ENCODE measurements around the gene LRRC75A.

Gene LRRC75A

DNA sequence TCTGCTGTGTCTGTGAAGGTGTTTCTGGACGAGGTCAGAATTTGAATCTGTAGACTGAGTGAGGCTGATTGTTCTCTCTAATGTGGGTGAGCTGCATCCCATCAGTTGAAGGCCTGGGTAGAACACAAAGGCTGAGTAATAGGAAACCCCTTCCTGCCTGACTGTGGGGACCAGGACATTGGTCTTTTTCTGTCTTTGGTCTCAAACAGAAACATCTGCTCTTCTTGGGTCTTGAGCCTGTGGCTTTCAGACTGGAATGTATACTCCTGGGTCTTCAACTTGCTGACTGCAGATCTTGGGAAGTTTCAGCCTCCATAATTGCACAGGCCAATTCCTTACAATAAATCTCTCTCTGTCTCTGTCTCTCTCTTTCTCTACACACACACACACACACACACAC is 19.6 kb upstream of the LRRC75A start:
- TF ChIP-seq, protein P1, sequence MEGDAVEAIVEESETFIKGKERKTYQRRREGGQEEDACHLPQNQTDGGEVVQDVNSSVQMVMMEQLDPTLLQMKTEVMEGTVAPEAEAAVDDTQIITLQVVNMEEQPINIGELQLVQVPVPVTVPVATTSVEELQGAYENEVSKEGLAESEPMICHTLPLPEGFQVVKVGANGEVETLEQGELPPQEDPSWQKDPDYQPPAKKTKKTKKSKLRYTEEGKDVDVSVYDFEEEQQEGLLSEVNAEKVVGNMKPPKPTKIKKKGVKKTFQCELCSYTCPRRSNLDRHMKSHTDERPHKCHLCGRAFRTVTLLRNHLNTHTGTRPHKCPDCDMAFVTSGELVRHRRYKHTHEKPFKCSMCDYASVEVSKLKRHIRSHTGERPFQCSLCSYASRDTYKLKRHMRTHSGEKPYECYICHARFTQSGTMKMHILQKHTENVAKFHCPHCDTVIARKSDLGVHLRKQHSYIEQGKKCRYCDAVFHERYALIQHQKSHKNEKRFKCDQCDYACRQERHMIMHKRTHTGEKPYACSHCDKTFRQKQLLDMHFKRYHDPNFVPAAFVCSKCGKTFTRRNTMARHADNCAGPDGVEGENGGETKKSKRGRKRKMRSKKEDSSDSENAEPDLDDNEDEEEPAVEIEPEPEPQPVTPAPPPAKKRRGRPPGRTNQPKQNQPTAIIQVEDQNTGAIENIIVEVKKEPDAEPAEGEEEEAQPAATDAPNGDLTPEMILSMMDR (IDR thresholded peaks at IDR 0.05; ENCODE audit: low read depth, low read length) = no peak
- H3K4me3 ChIP-seq (ENCODE audit: low read depth, low read length) = no peak overlapping the region

DNA sequence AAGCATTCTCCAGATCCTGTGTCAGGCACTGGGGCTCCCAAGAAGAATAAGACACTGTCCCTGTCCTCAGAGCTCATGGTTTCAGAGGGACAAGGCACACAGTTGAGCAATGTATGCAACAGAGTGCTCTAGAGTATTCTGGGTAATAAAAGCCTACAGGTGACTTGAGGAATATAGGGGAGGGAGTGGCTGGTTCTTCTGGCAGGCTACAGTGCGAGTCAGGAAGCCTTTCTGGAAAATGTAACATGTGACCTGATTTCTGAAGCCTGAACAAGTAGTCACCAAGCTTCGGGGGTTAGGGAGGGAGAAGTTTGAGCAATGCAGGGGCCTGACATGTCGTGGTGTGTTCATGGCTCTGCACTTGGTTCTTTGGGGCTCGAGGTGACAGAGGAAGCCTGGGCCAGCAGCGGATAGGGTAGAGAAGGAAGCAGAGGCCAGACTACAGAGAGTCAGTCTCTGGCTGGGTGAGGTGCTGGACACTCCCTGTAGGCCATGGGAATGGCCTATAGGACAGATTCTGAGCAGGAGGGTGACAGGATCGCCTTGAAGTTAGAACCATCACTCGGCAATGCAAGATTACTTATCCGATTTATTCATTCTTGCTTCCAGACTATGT is 16.0 kb upstream of the LRRC75A start:
- no peak overlapping the region for H3K4me3 ChIP-seq (ENCODE audit: low read depth, low read length)
- TF ChIP-seq, protein P1 (IDR thresholded peaks at IDR 0.05; ENCODE audit: low read depth, low read length) = no peak

DNA sequence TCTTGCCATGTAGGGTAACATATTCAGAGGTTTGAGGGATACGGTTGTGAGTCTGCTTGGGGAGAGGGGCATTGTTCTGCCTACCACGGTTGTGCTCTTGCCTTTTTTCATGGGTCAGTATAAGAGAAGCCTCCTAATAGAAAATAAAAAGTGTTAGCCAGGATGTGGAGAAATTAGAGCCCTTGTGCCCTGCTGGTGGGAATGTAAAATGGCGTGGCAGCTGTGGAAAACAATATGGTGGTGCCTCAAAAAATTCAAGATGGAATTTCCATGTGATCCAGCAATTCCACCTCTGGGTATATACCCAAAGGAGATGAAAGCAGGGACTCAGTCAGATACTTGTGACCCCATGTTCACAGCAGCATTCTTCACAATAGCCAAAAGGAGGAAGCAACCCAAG is 14.2 kb upstream of the LRRC75A start:
- TF ChIP-seq, protein P1 (IDR thresholded peaks at IDR 0.05; ENCODE audit: low read depth, low read length) = no peak
- no peak overlapping the region for H3K4me3 ChIP-seq (ENCODE audit: low read depth, low read length)

DNA sequence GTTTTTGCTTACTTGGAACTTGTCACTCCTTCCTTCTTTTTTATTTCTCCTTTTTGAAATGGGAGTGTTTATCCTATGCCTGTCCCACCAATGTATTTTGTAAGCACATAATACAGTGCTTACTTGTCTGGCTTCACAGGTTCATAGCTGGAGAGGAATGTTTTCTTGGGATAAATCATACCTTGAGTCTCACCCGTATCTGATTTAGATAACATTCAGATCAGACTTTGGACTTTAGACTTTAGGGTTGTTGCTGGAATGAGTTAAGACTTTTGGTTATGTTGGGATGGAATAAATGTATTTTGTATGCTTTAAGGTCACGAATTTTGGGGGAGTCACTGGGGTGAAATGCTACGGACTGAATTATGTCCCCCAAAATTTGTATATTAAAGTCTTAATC is 13.0 kb upstream of the LRRC75A start:
- TF ChIP-seq, protein P1 (IDR thresholded peaks at IDR 0.05; ENCODE audit: low read depth, low read length) = no peak
- H3K4me3 ChIP-seq (ENCODE audit: low read depth, low read length) = no peak overlapping the region

DNA sequence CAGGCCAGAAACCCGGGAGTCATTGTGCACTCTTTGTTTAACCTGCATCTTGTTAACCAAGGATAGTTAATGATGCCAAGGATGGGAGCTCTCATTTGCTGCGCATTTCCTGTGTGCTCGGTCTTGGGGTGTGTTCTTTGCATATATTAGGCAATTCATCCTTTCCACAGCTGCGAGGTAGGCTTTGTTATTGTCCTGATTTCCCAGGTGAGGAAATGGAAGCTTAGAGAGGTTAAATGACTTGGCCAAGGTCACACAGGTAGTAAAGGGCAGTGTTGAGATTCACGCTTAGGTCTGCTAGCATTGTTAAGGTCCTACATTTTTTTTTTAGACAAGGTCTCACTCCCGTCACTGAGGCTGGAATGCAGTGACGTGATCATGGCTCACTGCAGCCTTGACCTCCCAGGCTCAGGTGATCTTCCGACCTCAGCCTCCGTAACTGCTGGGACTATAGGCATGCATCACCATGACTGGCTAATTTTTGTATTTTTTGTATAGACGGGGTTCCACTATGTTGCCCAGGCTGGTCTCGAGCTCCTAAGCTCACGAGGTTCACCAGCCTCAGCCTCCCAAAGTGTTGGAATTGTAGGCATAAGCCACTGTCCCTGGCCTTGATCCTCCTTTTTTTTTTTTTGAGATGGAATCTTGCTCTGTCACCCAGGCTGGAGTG is 5.0 kb upstream of the LRRC75A start:
- TF ChIP-seq, protein P1 (IDR thresholded peaks at IDR 0.05; ENCODE audit: low read depth, low read length) = no peak

DNA sequence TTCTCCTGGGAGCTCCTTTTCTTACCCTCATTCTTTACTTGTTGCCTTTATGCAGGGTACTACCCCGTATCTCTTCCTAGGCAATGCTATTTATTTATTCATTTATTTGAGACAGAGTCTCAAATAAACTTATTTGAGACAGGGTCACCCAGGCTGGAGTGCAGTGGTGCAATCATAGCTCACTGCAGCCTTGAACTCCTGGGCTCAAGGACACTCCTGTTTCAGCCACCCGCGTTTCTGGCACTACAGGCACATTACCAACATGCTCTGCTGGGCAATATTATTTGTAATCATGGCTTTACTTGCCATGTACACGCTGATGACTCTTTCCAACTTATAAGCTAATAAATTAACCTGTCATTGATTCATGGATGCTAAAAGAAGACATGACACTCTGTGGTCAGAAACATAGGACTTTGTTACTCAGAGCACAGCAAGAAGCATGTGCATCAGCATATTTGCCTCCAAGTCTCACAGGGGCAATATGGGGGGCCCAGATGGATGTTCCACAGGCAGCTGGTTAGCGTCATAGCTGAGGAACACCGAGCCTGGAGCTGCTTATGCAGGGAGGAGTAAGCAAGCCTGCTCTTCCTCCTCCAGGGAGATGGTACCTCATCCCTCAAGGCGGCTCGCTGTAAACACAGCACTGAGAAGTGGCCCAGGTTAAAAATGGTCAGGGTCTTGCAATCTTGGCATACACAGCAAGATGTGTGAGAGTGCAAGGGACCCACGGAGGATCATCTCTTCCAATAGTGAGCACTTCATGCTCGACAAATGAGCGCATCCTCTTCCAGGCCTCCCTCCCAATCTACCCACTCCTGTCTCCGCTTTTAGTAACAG is 4.2 kb upstream of the LRRC75A start:
- TF ChIP-seq, protein P1 (IDR thresholded peaks at IDR 0.05; ENCODE audit: low read depth, low read length) = no peak
- H3K4me3 ChIP-seq (ENCODE audit: low read depth, low read length) = no peak overlapping the region

More for the DNA sequence above, 5.0 kb upstream of the LRRC75A start:
- H3K4me3 ChIP-seq (ENCODE audit: low read depth, low read length) = no peak overlapping the region

DNA sequence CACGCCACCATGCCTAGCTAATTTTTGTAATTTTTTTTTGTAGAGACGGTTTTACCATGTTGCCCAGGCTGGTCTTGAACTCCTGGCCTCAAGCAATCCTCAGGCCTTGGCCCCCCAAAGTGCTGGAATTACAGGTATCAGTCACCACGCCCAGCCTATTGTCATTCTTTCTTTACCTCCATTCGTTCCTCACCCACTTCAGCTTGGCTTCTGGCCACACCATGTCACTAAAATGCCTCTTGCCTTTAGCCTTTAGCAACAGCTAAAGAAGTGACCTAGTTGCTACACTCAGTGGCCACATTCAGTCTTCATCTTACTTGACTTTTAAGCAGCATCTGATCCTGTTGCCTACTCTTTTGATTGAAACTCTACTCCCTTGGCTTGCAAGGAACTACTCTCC is 3.6 kb upstream of the LRRC75A start:
- TF ChIP-seq, protein P1 (IDR thresholded peaks at IDR 0.05; ENCODE audit: low read depth, low read length) = no peak
- H3K4me3 ChIP-seq (ENCODE audit: low read depth, low read length) = no peak overlapping the region

Measured in WI38 (cell line).